GM23338 (cell line): ENCODE data around the gene LTBP2. TPM values are rescaled to one million over a fixed set of nuclear protein-coding genes. Genes with fewer than 3 reads are reported as not detected.

Source experiments
- ATAC-seq: fragments of 200-7000 bp; cut with Tn5 transposase; 3 replicates; pipeline ENCODE4 v1.9.1; 2020
- DNase-seq: peaks from one replicate; pipeline ENCODE4 v3.0.0-alpha.2; 2015; ENCODE audit warnings: low spot score
- H2AFZ ChIP-seq: fragments of 200-600 bp; sonication (generic); 2 replicates; pipeline ENCODE4 v1.8.0; 2016; ENCODE audit warnings: antibody characterized with exemption, mild to moderate bottlenecking, moderate library complexity
- H3F3A ChIP-seq: fragments of 200-600 bp; sonication (generic); replicated peaks from 2 replicates; pipeline ENCODE4 v1.8.0; 2017; ENCODE audit warnings: antibody characterized with exemption, mixed run types, low read depth
- H3K27ac ChIP-seq: fragments of 200-600 bp; sonication (generic); 2 replicates; pipeline ENCODE4 v1.6.1; 2016; ENCODE audit warnings: low read depth
- H3K27me3 ChIP-seq: fragments of 200-600 bp; sonication (generic); 2 replicates; pipeline ENCODE4 v1.8.0; 2016; ENCODE audit warnings: mild to moderate bottlenecking, mixed run types, moderate library complexity; ENCODE audit not compliant: insufficient read depth
- H3K36me3 ChIP-seq: fragments of 200-600 bp; sonication (generic); 2 replicates; pipeline ENCODE4 v1.8.0; 2016; ENCODE audit warnings: mild to moderate bottlenecking; ENCODE audit not compliant: insufficient read depth
- H3K4me1 ChIP-seq: fragments of 200-600 bp; sonication (generic); 2 replicates; pipeline ENCODE4 v1.8.0; 2016; ENCODE audit warnings: mild to moderate bottlenecking, moderate library complexity; ENCODE audit not compliant: insufficient read depth
- H3K4me2 ChIP-seq: fragments of 200-600 bp; sonication (generic); 2 replicates; pipeline ENCODE4 v1.7.1; 2017; ENCODE audit warnings: mixed run types
- H3K4me3 ChIP-seq: fragments of 200-600 bp; sonication (generic); 2 replicates; pipeline ENCODE4 v1.6.1; 2016; ENCODE audit warnings: mixed run types
- H3K79me2 ChIP-seq: fragments of 200-600 bp; sonication (generic); replicated peaks from 2 replicates; pipeline ENCODE4 v1.8.0; 2017; ENCODE audit warnings: mild to moderate bottlenecking; ENCODE audit not compliant: insufficient read depth
- H3K9me2 ChIP-seq: fragments of 200-600 bp; sonication (generic); 2 replicates; pipeline ENCODE4 v1.8.0; 2017; ENCODE audit not compliant: insufficient read depth
- H4K20me1 ChIP-seq: fragments of 200-600 bp; sonication (generic); replicated peaks from 2 replicates; pipeline ENCODE4 v1.8.0; 2017; ENCODE audit warnings: mild to moderate bottlenecking; ENCODE audit not compliant: insufficient read depth
- H3K27ac Mint-ChIP-seq: 2 replicates; pipeline ENCODE4 v1.8.0; 2020; ENCODE audit warnings: inconsistent platforms, mild to moderate bottlenecking, moderate library complexity, mixed read lengths
- H3K27me3 Mint-ChIP-seq: 3 replicates; pipeline ENCODE4 v1.8.0; 2022; ENCODE audit warnings: low read depth, mild to moderate bottlenecking, moderate library complexity, mixed read lengths, inconsistent platforms; ENCODE audit not compliant: insufficient read depth, poor library complexity
- H3K36me3 Mint-ChIP-seq: 3 replicates; pipeline ENCODE4 v1.8.0; 2021; ENCODE audit warnings: low read depth, mild to moderate bottlenecking, inconsistent platforms, moderate library complexity, mixed read lengths
- H3K4me1 Mint-ChIP-seq: 3 replicates; pipeline ENCODE4 v1.8.0; 2020; ENCODE audit warnings: mild to moderate bottlenecking, inconsistent platforms, mixed read lengths
- H3K4me3 Mint-ChIP-seq: 3 replicates; pipeline ENCODE4 v1.8.0; 2021; ENCODE audit warnings: moderate library complexity, mild to moderate bottlenecking, inconsistent platforms, mixed read lengths
- H3K9me3 Mint-ChIP-seq: 3 replicates; pipeline ENCODE4 v1.8.0; 2020; ENCODE audit warnings: moderate library complexity, mild to moderate bottlenecking, inconsistent platforms, mixed read lengths
- CREB1 ChIP-seq: fragments of 250-450 bp; sonication (Bioruptor Pico); IDR thresholded peaks from 2 replicates; pipeline ENCODE4 v1.5.0; 2020; ENCODE audit warnings: low read depth, mild to moderate bottlenecking, moderate library complexity
- CTCF ChIP-seq, 2 experiments: fragments of 200-600 bp in 1 of 2; sonication (generic) in 1 of 2; conservative IDR thresholded peaks; 2 replicates each; pipeline versions ENCODE4 v1.5.1 to v1.6.1; 2016 to 2017; ENCODE audit warnings: antibody characterized with exemption in 2 of 2, low read depth in 2 of 2, mild to moderate bottlenecking in 2 of 2, moderate library complexity in 1 of 2
- EZH2phosphoT487 ChIP-seq: fragments of 200-600 bp; sonication (generic); IDR thresholded peaks from one replicate; pipeline ENCODE4 v1.8.1; 2018; ENCODE audit warnings: antibody characterized with exemption; ENCODE audit not compliant: unreplicated experiment
- JUNB ChIP-seq: IDR thresholded peaks from one replicate; pipeline ENCODE4 v1.6.1; 2016; ENCODE audit warnings: antibody characterized with exemption; ENCODE audit not compliant: unreplicated experiment
- NANOG ChIP-seq: IDR thresholded peaks from 2 replicates; pipeline ENCODE4 v1.6.1; 2016; ENCODE audit warnings: antibody characterized with exemption, borderline replicate concordance
- POLR2AphosphoS5 ChIP-seq: IDR thresholded peaks from 2 replicates; pipeline ENCODE4 v1.6.1; 2016; ENCODE audit warnings: antibody characterized with exemption, low read depth
- ZNF114 ChIP-seq: fragments of 250-450 bp; sonication (Bioruptor Pico); IDR thresholded peaks from 2 replicates; pipeline ENCODE4 v1.5.0; 2020; ENCODE audit warnings: mild to moderate bottlenecking, moderate library complexity
- ZNF331 ChIP-seq: fragments of 250-450 bp; sonication (Bioruptor Pico); IDR thresholded peaks from 2 replicates; pipeline ENCODE4 v1.5.0; 2020; ENCODE audit warnings: low read depth, mild to moderate bottlenecking, moderate library complexity
- ZNF462 ChIP-seq: fragments of 250-450 bp; sonication (Bioruptor Pico); IDR thresholded peaks from 2 replicates; pipeline ENCODE4 v1.5.0; 2020; ENCODE audit warnings: mild to moderate bottlenecking, moderate library complexity
- polyA plus RNA-seq: library from polyadenylated mRNA; unstranded; fragments of >200 nt; fragmentation: Nextera tagmentation; extraction: Ambion mirVana; gene quantifications from 2 replicates; pipeline ENCODE4 v1.2.1, GENCODE V29; 2016
- total RNA-seq: library from RNA; depleted of rRNA; stranded (reverse); fragments of >200 nt; shearing (Covaris generic); gene quantifications from 2 replicates; pipeline ENCODE4 v1.2.3, GENCODE V29; 2014

LTBP2 gene
- total and polyA plus RNA-seq, 2 experiments from 2014 or later, result 0.27 to 0.49 TPM

- Histone ChIP-seq H3F3A (peaks cover 7% of the 10 kb centered on the region), H3K4me3 (peak within 1 kb of the TSS; percentile 90), H3K9me2 (no peaks in the 10 kb centered on the region), H3K79me2 (peaks cover 67% of the 10 kb centered on the region), H3K4me1 (peaks cover 28% of the 10 kb centered on the region), H2AFZ (peak within 1 kb of the TSS; percentile 92), H3K27me3 (no peaks in the 10 kb centered on the region), H3K36me3 (0 out of 2 replicates have a peak, but pooled peaks cover 6% of the 10 kb centered on the region), H3K27ac (peak within 1 kb of the TSS; percentile 99), H4K20me1 (peaks cover 9% of the 10 kb centered on the region; the same call in 1 of the 2 replicates), H3K4me2 (peak within 1 kb of the TSS; percentile 98)
- peak; percentile 78 for TF ChIP-seq POLR2AphosphoS5
- TF ChIP-seq EZH2phosphoT487, result no peak
- no peak for TF ChIP-seq JUNB
- Mint-ChIP-seq H3K27me3 (peaks cover 6% of the 10 kb centered on the region), H3K4me1 (peaks cover 20% of the 10 kb centered on the region; the same call in 2 of the 3 replicates), H3K36me3 (peaks cover 5% of the 10 kb centered on the region; the same call in 2 of the 3 replicates), H3K27ac (peak within 1 kb of the TSS; percentile 95), H3K4me3 (peak within 1 kb of the TSS; percentile 94), H3K9me3 (no peaks in the 10 kb centered on the region)
- ATAC-seq, result peak; percentile 60
- no peak for DNase-seq
Observed at GRCh38 chr14:74492776-74493342, 119.2 kb downstream of the LTBP2 start, which contains the start of gene NPC2. NPC2 (minus strand) TSS chr14:74493305; CDS start chr14:74493274, 31 bp downstream.

DNA sequence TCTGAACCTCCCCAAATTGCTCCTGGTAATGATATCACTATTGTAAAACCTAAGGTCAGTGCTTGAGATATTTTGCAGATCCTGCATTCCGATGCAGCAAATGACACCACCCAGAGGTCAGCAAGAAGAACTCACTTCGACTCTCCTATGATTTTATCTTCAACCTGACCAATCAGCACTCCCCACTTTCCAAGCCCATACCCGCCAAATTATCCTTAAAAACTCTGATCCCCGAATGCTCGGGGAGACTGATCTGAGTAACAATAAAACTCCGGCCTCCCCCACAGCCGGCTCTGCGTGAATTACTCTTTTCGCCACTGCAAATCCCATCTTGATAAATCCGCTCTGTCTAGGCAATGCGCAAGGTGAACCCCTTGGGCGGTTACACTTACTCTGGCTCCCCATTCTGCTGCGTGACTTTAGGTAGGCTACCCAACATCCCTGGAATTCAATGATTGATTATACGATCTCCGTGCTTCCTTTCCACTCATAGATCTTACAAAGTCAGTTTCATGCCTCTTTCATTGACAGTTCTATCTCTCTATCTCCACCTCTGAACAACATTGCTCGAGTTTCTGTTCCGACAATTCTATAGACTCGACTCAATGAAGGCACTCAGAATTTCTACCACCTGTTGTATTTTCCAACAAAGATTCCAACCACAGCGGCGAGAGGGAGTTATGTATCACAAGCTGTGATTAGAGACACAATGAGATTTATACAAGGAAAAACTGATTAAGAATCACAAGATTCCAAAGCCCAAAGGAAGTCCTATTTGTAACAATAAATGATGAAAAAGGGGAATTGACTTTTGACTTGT lies 119.9 kb downstream of the LTBP2 start:
- Histone ChIP-seq H3F3A (peaks cover 7% of the 10 kb centered on the region), H3K9me2 (no peaks in the 10 kb centered on the region), H2AFZ (no peak overlapping the region; the same call in 1 of the 2 replicates), H3K4me3 (peak overlapping the region; percentile 80), H3K27me3 (no peaks in the 10 kb centered on the region), H3K4me1 (peaks cover 35% of the 10 kb centered on the region), H3K79me2 (peaks cover 73% of the 10 kb centered on the region), H3K36me3 (0 out of 2 replicates have a peak, but pooled peaks cover 6% of the 10 kb centered on the region), H3K27ac (peak overlapping the region; percentile 99), H3K4me2 (peak overlapping the region; percentile 98), H4K20me1 (peaks cover 9% of the 10 kb centered on the region; the same call in 1 of the 2 replicates)
- TF ChIP-seq ZNF114 (no peak), NANOG (no peak), POLR2AphosphoS5 (no peak), ZNF462 (CRISPR knock-in tag) (no peak), CREB1 (CRISPR knock-in tag) (no peak), EZH2phosphoT487 (no peak), CTCF (conservative IDR thresholded peaks at IDR 0.05; ENCODE audit: low read depth in 2 of 2) (peak; percentile 44 to 51), ZNF331 (CRISPR knock-in tag) (no peak)
- H3K27ac Mint-ChIP-seq, result no peak overlapping the region
- H3K36me3 Mint-ChIP-seq, result peaks cover 8% of the 10 kb centered on the region; the same call in 2 of the 3 replicates
- no peak overlapping the region for H3K4me3 Mint-ChIP-seq
- ATAC-seq (0 out of 3 replicates have a peak, but pooled peaks have one; percentile 0), DNase-seq (peak; percentile 57)
- H3K27me3 Mint-ChIP-seq, result peaks cover 6% of the 10 kb centered on the region
- no peaks in the 10 kb centered on the region for H3K9me3 Mint-ChIP-seq
- H3K4me1 Mint-ChIP-seq, result peaks cover 27% of the 10 kb centered on the region; the same call in 2 of the 3 replicates
